HG03460 (cell line): ENCODE measurements around the gene AMPH.
"Not testable (repeated sequence)": the region's sequence is repeated elsewhere in the genome, so short reads cannot be mapped to it uniquely, and the experiment has no call there.

ENCODE experiments used
- ATAC-seq: cut with Tn5 transposase; IDR thresholded peaks from one replicate; pipeline ENCODE4 v1.9.1; 2021; ENCODE audit not compliant: unreplicated experiment

AMPH gene

DNA sequence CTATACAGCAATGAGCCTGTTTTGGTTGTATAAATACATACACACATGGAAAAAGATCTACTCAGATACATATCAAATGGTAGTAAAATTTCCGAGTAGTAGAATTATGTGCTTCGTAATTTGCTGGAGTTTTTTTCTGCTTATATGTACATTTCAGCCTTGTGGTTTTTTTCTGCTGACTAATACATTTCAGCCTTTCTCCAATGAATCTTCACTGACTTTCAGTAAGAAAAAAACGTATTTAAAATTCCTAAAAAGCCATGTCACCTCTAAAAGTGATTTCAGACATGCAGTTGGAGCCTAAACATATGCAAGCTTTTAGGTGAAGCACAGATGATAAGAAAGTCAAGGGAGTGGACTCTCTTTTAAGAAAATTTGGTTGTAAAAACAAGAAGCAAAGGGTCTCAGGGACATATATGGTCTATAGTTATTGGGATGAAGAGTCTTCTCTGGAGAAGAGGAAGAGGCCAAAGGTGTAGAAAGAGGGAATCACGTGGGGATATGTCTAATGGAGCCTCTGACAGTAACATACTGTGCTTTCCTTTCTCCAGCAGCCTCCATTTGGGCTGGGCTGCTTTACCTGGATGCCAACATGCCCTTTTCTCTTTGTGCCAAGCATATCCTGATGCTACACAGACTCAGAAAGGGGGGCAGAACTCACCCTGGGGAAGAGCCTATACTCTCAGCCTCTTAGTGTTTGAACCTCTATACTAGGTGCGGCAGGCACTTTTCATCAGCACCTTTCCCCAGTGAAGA, 2.4 kb downstream of the AMPH start:
- ATAC-seq, result no peak

DNA sequence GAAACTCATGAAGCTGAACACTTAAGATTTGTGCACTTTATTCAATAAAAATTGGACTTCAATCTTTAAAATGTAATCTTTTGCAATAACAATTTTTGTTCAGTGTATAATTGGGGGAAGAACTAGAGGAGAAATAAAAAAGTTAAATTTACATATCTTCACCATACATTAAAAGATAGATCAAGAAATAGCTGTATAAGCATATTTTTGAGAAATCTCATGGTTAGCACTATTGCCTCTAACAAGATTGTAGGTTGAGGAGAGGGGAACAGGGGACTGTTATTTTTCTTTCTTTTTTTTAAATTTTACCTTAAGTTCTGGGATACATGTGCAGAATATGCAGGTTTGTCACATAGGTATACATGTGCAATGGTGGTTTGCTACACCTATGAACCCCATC, 5.3 kb downstream of the AMPH start:
- no peak for ATAC-seq

DNA sequence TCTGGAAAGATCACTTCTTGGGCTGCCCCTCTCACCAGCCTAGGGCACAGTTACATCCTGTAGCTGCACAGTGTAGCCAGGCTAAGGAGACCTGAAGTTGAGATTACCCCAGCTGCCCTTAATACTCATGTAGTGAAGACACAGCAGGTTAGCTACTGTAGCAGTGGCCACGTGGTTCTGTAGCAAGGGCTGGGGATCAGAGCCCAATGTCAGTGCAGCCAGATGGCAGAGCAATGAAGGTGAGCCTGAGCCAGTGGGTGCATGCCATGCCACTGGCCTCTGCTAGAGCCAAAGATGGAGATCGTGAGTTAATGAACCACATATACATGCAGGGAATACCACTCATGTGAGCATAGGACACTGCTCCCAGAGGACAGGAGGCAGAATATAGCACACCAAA, 15.5 kb downstream of the AMPH start:
- no peak for ATAC-seq

DNA sequence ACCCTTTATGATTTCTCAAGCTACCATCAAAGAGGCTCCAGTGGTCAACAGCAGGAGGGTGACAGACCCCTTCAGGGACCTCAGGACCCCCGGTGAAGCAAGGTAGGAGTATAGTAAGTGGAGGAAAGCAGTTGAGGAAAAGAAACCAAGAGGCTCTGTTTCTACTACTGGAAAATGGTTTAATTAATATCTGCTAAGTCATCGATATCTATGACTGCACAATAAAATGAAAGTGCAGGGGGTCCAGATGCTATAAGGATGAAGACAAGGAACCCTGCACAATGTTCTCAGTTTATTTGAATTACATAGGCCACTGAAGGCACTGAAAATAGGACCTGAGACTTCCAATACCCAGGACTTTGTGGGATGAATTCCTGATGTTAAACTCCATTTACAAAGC, 23.7 kb downstream of the AMPH start:
- ATAC-seq, result no peak

DNA sequence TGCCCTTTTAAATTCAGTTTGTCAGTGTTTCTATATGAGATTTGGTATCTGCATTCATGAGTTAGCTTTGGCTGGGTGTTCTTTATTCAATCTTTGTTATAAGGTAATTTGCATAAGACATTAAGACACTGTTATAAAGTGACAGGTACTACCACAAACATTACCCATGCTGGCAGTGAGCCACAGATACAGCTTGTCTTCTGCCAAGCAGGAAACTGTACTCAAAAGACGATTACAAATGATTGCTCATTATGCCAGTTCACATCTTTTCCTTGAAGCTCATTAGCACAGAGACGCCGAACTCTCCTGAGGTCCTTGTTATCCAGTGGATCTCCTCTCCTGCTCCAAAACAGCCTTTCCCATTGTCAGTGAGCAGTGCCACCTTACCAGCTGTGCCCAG, 30.4 kb downstream of the AMPH start:
- no peak for ATAC-seq

DNA sequence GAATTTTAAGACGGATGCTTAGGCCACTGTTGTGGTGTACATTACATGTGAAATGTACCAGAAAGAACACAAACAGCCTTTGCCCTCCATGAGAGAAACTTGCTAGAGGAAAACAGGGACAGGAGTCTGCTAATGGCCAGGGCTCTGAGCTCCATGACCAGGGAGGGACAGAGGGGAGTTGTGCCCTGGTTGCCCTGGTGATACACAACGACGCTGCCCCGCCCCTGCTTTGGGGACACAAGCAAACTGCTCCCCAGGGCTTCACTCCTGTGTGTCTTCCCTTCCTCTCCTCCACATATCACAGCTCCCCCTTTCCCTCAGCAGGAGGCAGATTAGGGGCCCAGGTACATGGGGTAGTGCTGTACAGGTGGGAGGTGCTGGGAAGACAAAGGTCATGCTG, 36.2 kb downstream of the AMPH start:
- no peak for ATAC-seq

DNA sequence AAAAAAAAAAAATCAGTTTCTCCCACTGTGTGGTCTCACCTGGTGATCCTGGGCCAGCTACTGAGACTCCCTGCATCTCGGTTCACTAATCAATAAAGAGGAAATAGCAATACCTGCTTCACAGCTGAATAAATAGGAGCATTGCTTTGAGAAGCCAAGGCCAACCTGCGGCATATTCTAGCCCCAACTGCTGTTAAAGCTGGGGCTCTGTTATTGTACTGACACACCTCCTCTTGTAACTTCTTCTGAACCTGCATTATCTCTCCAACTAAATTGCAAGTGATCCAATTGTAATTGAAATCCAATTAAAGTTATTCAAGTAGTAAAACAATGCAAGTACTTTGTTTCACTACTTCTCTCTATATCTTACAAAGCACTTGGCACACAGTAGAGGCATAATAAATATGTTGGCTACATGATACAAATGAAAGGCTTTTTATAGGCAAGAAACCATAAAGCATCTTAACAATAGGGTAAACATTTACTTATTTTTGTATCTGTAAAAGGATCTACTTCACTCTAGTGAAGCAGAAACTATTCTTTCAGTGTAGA, 38.4 kb downstream of the AMPH start:
- ATAC-seq, result no peak

DNA sequence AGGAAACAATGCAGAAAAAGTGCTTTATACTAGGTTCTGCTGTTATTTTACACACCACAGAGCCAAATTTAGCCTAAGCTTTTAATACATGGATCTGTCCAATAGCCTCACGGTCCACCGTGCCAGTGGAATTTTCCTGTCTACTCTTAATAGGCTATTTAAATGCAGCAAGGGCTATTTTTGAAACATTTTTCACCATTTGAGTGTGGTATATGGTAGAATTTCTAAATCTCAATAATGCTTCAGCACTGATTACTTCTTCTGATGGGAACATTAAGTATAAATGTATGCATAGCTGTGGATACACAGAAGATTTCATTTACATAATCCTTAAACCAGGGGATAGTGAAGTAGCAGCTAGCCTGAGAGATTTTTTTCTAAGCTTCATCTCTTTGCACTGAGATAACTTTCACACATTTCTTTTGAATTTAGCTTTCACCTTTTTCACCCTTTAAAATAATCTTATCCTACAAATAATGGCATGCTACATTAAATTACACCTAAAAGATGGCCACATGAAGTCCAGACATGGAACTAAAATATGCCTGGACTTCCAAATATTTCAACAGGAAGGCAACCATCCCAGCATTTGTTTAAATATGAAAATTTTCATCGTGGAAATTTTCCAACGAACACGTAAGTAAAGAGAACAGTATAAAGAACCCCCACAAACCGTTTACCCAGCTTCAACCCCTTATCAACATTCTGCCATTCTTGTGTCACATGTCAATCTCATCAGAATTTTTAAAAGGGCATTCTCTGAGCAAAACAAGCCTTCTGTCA, 45.4 kb downstream of the AMPH start:
- no peak for ATAC-seq

DNA sequence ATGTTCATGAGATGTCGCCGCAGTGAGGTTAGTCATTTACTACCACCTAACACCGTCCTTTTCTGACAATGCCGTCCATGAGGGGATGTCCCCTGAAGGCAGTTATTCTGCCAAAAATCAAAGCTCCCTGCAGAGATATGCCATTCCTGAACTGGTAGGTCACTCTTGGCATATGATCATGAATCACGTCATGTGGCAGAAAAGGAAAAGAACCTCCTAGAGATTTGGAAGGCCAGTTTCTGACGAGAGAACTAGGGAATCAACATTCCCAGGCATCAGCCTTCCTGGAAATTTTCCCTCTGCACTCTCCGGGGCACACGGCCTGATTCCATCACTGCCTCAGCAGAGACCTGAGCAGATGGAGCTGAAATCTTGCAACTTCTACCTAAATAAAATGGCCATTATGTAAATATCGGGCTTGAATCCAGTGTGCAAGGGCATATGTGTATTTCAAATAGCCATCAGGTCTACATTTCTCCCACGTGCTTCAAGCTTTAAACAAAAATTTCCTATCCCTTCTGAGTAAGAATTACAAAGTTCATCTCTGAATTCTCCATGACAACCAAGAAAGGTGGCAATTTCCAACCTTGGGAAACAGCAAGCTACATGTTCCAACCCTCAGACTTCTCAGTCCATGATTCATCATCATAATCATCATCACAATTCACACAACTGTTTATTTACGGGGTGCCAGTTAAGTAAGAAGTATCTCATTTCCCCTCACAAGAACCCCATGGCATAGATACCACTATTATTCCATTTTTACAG, 46.5 kb downstream of the AMPH start:
- no peak for ATAC-seq

DNA sequence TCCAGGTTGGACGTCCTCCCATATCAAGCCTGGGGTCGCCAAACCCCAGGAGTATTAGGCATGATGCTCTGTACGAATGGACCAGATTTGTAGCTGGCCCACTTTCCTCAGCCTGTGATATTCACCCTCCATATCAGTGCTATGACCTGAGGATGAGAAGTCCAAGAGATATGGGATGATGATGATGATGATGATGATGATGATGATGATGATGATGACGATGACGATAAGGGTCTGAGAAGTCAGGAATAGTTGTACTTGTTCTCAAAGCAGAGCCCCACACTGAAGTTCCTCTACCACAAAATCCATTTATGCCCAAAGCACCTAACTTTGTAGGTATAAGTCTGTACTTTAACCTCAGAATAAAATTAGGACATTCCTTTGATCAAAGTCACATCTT, 50.7 kb downstream of the AMPH start:
- no peak for ATAC-seq

DNA sequence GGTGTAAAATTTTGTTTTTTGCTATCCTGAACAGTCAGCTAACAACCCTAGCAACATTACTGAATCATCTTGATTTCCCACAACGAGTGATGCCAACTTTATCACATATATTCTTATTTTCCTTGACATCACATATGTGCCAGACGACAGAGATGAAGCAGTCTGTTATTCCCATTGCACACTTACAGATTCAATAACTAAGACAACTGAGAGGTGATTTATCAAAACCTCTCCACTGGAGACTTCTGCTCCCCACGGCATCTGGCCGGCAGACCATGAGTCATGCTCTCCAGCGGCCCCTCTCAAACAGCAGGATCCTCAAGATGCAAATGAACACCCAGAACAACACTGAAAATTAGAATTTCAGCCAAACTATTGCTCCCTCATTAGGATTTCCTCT, 57.1 kb downstream of the AMPH start:
- no peak for ATAC-seq

DNA sequence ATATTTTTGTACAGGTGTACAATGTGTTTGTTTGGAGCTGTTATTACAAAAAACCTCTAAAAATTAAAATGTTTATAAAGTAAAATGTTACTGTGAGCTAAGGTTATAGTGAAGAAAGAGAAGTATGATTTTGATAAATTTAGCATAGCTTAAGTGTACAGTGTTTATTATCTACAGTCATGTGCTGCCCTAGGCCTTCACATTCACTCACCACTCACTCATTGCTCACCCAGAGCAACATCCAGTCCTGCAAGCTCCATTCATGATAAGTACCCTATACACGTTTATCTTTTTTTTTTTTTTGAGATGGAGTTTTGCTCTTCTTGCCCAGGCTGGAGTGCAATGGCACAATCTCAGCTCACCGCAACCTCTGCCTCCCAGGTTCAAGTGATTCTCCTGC, 59.6 kb downstream of the AMPH start:
- ATAC-seq, result not testable (repeated sequence)

DNA sequence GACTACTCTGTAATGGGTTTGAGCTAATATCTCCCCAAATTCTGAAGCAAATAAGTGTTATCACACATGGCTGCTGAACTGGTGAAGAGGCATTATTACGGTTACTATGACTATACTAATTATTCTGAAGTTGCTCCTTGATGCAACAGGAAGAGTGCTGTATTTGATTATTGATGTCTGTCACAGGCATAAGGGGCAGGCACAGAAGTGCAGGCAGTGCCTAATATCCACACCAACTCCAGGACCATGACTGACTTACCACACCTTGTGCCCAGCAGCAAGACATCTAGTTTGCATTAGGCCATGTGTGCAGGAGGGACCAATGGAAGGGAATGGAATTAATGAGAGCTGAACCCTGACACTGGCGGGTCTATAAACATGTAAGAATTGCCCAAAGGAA, 62.7 kb downstream of the AMPH start:
- no peak for ATAC-seq

DNA sequence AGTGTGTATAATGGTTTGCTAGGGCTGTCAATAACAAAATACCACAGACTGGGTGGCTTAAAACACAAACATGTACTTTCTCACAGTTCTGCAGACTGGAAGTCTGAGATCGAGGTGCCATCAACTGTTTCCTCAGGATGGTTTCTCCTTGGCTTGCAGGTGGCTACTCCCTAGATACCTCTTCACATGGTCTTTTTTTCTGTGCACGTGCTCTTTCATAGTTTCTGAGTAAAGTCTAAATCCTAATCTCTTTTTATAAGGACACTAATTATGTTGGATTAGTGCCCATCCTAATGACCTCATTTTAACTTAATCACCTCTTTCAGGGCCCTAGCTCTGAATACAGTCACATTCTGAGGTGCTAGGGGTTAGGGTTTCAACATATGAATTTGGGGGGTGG, 65.9 kb downstream of the AMPH start:
- no peak for ATAC-seq

DNA sequence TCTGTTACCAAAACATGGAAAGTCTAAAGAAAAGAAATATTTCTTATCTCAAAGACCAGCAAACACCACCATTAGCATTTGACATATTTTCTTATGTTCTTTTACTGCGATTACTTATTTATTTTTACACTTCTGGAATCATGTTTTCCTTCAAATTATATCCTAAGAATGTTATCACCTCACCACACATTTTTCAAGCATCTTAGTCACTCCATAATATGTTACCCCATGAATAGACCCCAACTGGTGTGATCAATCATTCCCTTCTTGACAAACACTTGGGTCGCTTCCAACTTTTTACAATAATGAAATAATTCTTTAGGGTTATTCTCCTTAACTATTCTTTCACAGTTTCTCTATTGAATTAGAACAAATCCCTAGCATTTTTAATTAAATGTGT, 67.4 kb downstream of the AMPH start:
- ATAC-seq, result no peak

DNA sequence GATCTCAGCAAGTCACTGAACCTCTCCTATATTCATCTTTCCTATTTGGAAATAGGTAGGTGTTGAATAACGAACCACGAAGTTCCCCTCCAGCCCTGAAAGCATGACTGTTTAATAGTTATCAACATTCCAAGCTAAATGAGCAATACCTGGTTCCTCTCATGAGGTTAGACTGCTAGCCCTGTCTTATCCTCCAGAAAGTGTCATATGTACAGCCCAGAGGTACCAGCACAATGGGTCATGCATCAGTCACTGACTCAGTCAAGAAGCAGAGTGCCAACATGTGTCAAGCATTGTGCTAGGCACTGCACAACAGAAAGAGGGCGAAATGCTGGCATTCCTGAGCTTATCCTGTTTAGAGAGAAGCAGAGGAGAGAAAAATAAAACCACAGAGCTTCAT, 70.0 kb downstream of the AMPH start:
- ATAC-seq, result no peak

DNA sequence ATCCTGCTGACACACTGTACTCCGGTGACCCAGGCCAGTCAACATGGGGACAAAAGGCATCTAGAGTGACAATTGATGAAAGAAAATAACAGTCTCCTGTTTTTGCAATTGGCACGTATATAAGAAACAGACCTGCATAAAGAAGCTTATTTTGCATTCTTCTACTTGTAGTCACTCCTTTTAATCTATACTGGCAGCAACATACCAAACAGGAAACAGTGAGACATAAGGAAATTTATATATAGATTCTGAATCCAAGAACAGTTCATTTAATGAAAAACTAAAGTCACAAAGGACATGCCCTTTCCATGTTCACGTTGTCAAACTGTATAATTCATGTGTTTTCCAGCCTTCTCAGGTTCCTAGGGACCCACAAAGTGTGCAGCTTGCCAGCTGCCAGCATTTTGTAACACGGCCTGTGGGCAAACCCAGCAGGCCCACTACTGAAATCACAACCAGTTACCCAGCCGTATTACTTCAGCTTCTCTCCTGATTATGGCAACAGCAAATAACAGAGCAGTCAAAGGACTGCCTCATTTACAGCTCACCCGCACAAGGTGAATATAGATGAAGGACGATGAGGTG, 72.3 kb downstream of the AMPH start:
- no peak for ATAC-seq

DNA sequence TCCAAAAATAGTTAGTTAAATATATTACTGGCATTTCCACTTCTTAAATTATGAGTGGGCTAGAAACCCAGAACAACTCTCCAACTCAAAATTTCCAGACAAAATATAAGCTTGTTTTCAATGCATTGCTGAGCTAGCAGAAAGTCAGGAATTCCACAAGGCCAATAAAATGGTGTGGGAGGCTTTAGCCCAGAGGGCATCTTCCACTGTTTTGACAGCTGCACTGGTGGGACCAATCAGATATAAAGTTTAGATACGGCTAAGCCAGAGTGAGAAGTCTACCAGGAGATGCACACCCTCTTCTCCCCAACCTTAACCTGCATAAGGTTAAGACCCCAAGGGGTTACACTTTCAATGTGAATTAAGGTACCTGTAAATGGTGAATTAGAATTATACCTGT, 76.6 kb downstream of the AMPH start:
- ATAC-seq, result no peak

DNA sequence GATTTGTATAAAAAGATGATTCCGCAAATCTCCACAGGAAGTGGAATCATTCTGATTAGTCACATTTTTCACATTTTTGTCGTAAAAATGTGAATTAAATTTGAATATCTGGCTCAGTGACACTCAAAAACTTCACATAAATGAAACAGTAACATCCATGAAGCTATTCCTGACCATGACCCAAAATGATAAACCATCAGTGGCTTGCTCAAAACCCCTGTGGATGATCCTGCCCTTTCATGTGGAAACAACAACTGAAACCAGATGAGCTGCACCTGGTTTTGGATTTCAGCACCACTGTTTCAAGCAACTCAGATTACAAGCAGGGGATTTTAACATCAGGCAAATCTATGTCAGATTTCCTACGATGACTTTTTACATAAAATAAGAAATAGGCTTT, 80.3 kb downstream of the AMPH start:
- ATAC-seq, result no peak

DNA sequence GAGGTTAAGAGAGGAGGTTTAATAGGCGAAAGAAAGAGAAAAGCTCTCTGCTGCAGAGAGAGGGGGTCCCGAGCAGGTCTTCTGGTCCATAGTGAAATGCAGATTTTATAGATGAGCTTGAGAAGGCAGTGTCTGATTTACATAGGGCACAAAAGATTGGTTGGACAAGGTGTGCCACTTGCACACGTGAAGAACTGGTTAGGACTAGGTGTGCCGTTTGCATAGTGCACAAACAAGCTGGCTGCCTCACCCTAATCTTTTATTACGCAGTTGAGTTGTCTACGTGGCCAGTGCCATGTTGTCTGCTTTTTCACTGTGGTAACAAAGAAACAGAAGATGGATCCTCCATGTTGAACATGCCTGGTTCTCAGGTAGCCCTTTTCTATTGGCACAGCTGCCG, 82.6 kb downstream of the AMPH start:
- ATAC-seq, result no peak

DNA sequence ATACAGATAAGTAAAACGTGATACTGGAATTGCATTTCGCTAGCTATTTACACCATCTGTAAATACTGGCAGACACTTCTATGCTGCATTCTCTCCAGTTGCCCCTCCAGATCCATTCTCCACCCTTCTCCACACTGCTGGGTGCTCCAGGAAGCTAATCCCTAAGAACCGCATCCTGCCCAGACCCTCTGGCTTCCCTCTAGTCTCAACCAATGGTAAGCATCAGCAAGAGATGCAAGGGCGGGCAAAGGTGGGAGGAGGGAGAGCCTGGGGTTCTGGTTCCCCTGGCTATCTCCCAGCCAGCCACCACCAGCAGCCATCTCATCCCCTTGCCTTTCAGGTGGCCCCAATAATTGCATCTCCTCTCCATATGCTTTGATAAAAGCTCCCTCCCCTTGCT, 84.4 kb downstream of the AMPH start:
- ATAC-seq, result no peak
